Vagina (tissue), 2 donors: ENCODE data around the gene ZNF519.

Source experiments
- POLR2A ChIP-seq, 2 donors: fragments of 450-650 bp; IDR thresholded peaks; one replicate each; pipeline ENCODE4 v1.6.1; 2017; ENCODE audit warnings: antibody characterized with exemption in 2 of 2, mild to moderate bottlenecking in 2 of 2, moderate library complexity in 2 of 2
- TF ChIP-seq, protein P1 (sequence below), 3 experiments: fragments of 450-650 bp in 2 of 3; fragments of 200-600 bp in 1 of 3; sonication (generic) in 1 of 3; IDR thresholded peaks; one replicate each; pipeline ENCODE4 v1.5.1; 2017 to 2019; ENCODE audit warnings: antibody characterized with exemption in 3 of 3, mild to moderate bottlenecking in 2 of 3, moderate library complexity in 2 of 3

DNA sequence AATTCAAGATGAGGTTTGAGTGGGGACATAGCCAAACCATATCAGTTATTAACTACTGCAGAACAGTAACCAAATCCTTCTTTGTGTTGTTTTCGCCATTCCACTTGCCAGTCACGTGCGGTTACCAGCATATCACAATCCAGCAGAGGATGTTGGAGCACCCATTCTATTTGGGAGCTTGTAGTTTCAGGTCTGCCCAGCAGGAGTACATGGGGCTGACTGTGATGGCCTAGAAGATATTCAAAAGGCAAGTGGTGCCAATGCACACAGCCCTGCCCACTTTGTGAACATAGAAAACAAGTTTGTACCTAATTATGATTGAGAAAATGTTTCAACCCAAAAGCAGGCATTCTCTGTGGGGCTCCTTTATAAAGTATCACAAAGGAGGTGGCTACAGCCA is 57.0 kb downstream of the ZNF519 start:
- TF ChIP-seq, protein P1, sequence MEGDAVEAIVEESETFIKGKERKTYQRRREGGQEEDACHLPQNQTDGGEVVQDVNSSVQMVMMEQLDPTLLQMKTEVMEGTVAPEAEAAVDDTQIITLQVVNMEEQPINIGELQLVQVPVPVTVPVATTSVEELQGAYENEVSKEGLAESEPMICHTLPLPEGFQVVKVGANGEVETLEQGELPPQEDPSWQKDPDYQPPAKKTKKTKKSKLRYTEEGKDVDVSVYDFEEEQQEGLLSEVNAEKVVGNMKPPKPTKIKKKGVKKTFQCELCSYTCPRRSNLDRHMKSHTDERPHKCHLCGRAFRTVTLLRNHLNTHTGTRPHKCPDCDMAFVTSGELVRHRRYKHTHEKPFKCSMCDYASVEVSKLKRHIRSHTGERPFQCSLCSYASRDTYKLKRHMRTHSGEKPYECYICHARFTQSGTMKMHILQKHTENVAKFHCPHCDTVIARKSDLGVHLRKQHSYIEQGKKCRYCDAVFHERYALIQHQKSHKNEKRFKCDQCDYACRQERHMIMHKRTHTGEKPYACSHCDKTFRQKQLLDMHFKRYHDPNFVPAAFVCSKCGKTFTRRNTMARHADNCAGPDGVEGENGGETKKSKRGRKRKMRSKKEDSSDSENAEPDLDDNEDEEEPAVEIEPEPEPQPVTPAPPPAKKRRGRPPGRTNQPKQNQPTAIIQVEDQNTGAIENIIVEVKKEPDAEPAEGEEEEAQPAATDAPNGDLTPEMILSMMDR (IDR thresholded peaks at IDR 0.05), result no peak
- TF ChIP-seq POLR2A (IDR thresholded peaks at IDR 0.05), result no peak
